Retina (tissue), 1 donor: Measurements from ENCODE around the gene ORC4.
"Not testable (repeated sequence)": the region's sequence is repeated elsewhere in the genome, so short reads cannot be mapped to it uniquely, and the experiment has no call there.

Experiments
- DNase-seq: peaks from one replicate; pipeline ENCODE4 v3.0.0-alpha.2; 2016

Gene ORC4

GRCh38 chr2:148013876-148014275, 6.7 kb downstream of the ORC4 start:
- no peak for DNase-seq

- DNase-seq, result not testable (repeated sequence)
These were observed 12.1 kb downstream of the ORC4 start for GRCh38 chr2:148008411-148008810.

GRCh38 chr2:148007219-148007900, 13.2 kb downstream of the ORC4 start:
- no peak for DNase-seq

- DNase-seq, result no peak
These were observed 14.1 kb downstream of the ORC4 start for GRCh38 chr2:148006249-148007007.

- not testable (repeated sequence) for DNase-seq
These were observed 18.1 kb downstream of the ORC4 start for GRCh38 chr2:148002420-148002819.

GRCh38 chr2:148000095-148000494, 20.4 kb downstream of the ORC4 start:
- DNase-seq, result no peak

- DNase-seq, result no peak
These were observed 21.4 kb downstream of the ORC4 start for GRCh38 chr2:147999126-147999525.

GRCh38 chr2:147998203-147998602, 22.3 kb downstream of the ORC4 start:
- DNase-seq, result no peak

GRCh38 chr2:147996828-147997227, 23.7 kb downstream of the ORC4 start:
- DNase-seq, result no peak

GRCh38 chr2:147994965-147995364, 25.6 kb downstream of the ORC4 start:
- DNase-seq, result not testable (repeated sequence)

GRCh38 chr2:147989809-147990403, 30.6 kb downstream of the ORC4 start:
- DNase-seq, result peak; percentile 3

GRCh38 chr2:147989102-147989501, 31.4 kb downstream of the ORC4 start:
- DNase-seq, result no peak

GRCh38 chr2:147980940-147981528, 39.5 kb downstream of the ORC4 start:
- DNase-seq, result no peak

- DNase-seq, result no peak
These were observed 42.9 kb downstream of the ORC4 start for GRCh38 chr2:147977679-147978078.

GRCh38 chr2:147976102-147976501, 44.4 kb downstream of the ORC4 start:
- DNase-seq, result no peak

- DNase-seq, result no peak
These were observed 52.0 kb downstream of the ORC4 start for GRCh38 chr2:147968571-147968970.

- no peak for DNase-seq
These were observed 68.4 kb downstream of the ORC4 start for GRCh38 chr2:147952118-147952517.

- DNase-seq, result no peak
These were observed 74.9 kb downstream of the ORC4 start for GRCh38 chr2:147945660-147946059.

- DNase-seq, result no peak
These were observed 81.2 kb downstream of the ORC4 start for GRCh38 chr2:147939313-147939712.

GRCh38 chr2:147937744-147938349, 82.7 kb downstream of the ORC4 start:
- peak; percentile 32 for DNase-seq

GRCh38 chr2:147934881-147935620, 85.5 kb downstream of the ORC4 start:
- DNase-seq, result no peak

- no peak for DNase-seq
These were observed 86.6 kb downstream of the ORC4 start for GRCh38 chr2:147933931-147934330.
